ENCODE results near the gene MYPN.
"Not testable (repeated sequence)": the region's sequence is repeated elsewhere in the genome, so short reads cannot be mapped to it uniquely, and the experiment has no call there.

Gene MYPN

DNA sequence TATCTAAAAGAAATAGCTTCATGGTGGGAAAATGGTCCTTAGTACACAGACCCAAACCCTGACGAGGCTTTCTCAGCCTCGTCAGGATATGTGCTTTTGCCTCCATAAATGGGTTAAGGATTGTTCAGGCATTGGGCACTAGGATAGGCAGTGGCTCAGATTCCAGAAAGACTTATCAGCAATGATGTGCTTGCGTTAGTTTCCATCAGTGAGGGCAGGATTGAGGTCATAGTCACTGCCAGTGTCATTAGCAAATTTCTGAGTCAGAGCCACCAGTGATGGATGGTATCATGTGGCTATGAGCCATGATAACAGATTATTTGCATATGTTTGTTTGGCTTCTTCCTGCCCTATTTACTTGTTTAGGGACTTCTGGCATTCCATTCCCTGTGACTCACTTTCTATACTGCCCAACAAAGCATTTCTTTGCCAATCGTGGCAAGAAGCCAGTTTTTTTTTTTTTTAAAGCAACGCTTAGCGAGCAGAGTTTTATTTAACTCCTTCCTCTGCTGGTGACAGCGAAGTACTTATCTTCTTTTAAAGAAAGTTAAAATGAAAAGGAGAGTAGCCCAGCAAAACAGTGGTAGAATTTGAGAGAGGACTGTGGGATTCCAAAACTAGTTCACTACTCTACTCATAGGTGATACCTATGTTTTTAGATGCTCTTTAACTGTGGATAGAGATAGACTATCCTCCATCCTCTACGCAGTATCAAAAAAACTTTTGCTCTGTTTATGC is 44.4 kb downstream of the MYPN start:
- in situ Hi-C loops (cut with HindIII; ENCODE audit: low pct_ligation_motif_present, low pct_unique_long_range_greater_than_20kb, low sequenced_read_pairs) = no loop called here
- DNase-seq = peak; percentile 97

DNA sequence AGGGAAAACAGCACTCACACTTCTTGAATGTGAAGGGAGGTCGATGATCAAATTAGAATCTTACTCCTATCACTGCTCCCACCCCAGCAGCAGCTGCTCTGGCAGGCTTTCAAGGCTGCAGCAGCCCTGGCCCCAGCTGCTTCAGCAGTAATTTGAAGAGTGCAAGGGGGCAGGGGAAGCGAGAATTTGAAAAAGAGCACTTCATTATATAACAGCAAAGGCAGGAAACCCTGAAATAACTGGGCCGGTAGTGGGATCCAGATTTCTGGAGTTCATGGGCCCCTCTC is 44.9 kb downstream of the MYPN start:
- DNase-seq = peak; percentile 30
- in situ Hi-C loops (cut with HindIII; ENCODE audit: low pct_ligation_motif_present, low pct_unique_long_range_greater_than_20kb, low sequenced_read_pairs) = no loop called here

DNA sequence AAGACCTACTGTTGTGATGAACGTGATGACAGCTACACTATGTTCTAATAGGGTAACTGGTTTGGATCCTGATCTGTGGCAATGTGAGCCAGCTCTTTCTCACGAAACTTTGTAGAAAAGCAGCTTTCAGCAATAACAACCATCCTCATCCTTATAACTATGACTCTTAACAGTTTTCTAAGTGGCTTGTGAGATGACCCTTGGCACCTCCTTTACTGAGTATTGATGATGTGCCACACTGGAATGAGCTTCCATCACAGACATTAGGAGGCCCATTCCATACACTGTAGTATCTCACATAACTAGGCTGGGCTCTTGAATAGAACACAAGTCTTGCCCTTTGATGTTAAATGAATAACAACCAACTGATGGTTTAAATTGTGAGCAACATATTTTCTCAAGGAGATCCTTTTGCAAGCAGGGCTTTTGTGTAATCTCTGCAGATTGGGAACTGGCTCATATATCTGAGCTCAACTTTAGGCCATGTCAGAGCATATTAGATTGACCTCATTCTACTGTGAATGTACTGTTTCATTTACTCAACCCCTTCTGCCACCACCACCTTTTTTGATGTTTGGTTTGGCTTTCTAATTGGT is 46.4 kb downstream of the MYPN start:
- DNase-seq = no peak
- in situ Hi-C loops (cut with HindIII; ENCODE audit: low pct_ligation_motif_present, low pct_unique_long_range_greater_than_20kb, low sequenced_read_pairs) = no loop called here

DNA sequence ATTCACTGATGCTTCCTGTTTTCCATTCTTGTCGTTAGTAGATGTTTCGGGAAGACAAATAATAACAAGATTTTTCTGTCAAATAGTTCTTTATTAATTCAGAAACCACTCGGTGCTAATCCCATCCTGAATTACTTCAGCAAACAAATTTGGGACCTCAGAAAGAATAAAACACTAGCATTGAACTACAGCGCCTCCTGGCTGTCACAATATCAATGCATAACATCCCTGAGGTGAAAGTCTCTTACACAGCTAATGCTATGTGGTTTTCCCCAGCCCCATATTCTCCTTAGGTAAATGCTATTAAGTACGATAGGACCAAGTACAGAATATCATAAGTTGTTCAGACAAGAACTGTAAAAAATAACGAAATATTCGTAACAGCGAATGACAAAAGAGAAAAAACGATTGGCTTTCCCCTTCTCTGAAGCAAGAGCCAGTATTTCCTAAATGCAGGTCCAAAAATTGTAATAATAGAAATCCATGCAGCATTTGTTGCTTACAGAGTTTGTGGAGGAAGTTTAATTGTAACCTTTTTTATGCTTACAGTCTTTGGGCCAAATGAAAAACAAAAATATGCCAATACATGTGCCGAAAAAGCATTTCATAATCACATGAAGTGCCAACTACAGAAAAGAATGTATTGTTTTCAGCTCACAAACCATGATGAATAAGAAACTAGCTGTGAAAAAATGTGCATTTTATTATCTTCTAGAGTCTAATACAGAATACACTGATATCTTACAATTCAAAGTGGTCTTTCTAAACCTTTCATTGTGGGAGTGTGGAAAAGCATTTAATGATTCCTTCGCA is 47.3 kb downstream of the MYPN start:
- DNase-seq = peak; percentile 71
- in situ Hi-C loops (cut with HindIII; ENCODE audit: low pct_ligation_motif_present, low pct_unique_long_range_greater_than_20kb, low sequenced_read_pairs) = no loop called here

DNA sequence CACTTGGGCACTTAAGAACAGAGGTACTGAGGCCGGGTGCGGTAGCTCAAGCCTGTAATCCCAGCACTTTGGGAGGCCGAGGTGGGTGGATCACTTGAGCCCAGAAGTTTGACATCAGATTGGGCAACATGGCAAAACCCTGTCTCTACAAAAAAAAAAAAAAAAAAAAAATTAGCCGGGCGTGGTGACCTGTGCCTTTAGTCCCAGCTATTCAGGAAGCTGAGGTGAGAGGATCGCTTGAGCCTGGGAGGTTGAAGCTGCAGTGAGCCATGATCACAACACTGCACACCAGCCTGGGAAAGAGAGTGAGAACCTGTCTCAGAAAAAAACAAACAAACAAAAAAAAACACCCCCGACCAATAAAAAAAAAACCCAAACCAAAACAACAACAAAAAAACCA is 48.2 kb downstream of the MYPN start:
- in situ Hi-C loops (cut with HindIII; ENCODE audit: low pct_ligation_motif_present, low pct_unique_long_range_greater_than_20kb, low sequenced_read_pairs) = not testable (repeated sequence)

DNA sequence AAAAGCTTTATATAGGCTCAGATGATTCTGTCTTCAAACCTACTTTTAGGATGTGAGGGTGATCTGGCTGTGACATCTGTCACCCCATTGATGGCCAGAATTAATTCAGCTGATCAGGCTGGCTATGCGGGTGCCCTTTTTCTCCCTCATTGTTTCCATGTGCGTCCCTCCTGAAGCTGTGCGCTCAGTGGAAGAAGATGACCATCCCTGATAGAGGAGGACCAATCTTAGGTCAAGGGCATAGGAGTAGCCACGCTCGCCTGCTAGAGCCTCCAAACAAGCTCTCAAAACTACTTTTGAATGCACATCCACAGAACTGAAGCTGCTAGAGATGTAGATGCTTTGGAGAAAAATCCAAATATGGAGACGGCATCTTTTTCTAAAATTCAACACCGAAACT is 48.7 kb downstream of the MYPN start:
- no peak for DNase-seq
- in situ Hi-C loops (cut with HindIII; ENCODE audit: low pct_ligation_motif_present, low pct_unique_long_range_greater_than_20kb, low sequenced_read_pairs) = no loop called here

More for the DNA sequence above, 48.2 kb downstream of the MYPN start:
- DNase-seq = not testable (repeated sequence)

DNA sequence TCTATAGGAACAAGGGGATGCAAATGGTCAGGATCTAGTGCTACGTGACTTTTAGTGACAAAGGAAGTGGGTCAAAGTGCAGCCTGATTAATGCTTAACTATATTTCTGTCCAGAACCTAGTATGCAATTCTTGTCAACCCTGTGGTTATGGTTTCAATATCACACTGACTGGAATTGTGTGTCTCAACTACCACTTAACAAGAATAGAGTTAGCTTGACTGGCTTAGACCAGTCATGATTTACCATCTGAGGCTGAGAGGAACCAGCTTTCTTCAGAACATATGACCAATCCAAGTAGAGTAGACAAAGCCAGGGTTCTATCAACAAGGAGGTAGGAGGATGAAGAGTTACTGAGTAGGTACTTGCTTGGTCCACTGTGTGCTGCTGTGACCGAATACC is 54.4 kb downstream of the MYPN start:
- DNase-seq = no peak
- in situ Hi-C loops (cut with HindIII; ENCODE audit: low pct_ligation_motif_present, low pct_unique_long_range_greater_than_20kb, low sequenced_read_pairs) = no loop called here

DNA sequence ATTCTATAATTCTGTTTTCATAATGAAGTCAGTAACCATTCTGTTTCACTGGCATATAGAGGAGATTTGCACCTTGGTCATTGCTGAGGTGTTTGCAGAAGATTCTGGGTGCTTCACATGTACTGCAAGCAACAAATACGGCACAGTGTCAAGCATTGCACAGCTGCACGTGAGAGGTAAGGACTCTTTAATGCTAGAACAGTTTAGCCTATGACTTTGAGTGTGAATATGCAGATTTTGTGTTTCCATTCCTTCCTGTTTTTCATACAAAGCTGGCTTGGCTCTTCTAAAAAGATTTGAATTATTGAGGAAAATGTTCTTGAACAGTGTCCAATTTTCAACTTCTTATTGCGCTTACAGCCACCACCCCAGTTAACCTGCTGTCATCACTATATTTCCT is 56.4 kb downstream of the MYPN start:
- in situ Hi-C loops (cut with HindIII; ENCODE audit: low pct_ligation_motif_present, low pct_unique_long_range_greater_than_20kb, low sequenced_read_pairs) = no loop called here
- no peak for DNase-seq

DNA sequence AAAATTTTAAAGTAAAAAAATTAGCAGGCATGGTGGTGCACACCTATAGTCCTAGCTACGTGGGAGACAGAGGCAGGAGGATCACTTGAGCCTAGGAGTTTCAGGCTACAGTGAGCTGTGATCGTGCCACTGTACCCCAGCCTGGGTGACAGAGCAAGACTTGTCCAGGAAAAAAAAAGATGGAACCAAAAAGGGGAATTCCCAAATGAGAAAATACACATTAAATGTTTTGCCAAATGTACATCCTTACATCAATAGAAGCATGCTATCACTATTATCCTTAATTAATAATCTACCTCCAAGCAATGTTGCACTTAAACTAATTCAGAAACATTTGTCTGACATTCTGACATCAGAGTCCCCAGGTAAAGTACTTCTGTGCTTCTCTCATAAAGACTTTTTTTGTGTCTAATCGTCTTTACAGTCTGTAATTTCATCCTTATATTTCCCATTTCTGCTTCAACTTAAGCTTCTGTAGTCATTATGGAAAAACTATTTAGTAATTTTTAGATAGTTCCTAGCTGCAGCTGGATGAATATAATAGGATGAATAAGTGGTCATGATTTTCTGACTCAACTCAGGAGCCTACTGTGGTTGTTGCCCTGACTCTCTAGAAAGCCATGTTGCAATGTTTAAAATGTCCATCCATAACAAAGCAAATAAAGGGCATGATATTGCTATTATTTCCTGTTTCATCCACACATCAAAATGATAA is 57.7 kb downstream of the MYPN start:
- in situ Hi-C loops (cut with HindIII; ENCODE audit: low pct_ligation_motif_present, low pct_unique_long_range_greater_than_20kb, low sequenced_read_pairs) = no loop called here
- no peak for DNase-seq

DNA sequence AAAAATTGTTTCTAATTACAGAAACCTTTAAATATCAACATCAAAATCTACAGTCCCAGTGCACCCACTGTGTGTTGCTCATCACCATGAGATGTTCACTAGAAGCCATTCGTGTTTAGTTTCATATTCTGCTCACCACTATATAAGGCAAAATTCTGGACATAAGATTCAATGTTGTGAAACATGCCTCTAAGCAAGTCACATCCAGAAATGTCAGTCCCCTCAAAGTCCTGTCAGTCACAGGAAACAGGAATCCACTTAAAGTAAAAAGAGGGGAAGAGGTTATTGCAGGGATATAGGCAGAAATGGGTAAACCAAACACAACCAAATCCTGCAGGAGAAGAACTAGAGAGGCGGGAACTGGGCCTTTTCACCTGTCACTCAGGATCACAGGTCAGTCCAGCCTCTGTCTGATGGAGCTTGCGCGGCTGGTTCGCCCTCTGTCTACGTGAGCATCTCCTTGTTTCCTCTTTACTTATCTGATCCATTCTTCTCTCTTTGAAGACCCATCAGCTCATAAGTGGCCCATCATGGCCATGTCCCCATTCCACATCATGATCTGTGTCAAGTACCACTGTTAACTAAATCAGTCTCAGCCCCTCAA is 58.4 kb downstream of the MYPN start:
- in situ Hi-C loops (cut with HindIII; ENCODE audit: low pct_ligation_motif_present, low pct_unique_long_range_greater_than_20kb, low sequenced_read_pairs) = no loop called here
- DNase-seq = no peak

DNA sequence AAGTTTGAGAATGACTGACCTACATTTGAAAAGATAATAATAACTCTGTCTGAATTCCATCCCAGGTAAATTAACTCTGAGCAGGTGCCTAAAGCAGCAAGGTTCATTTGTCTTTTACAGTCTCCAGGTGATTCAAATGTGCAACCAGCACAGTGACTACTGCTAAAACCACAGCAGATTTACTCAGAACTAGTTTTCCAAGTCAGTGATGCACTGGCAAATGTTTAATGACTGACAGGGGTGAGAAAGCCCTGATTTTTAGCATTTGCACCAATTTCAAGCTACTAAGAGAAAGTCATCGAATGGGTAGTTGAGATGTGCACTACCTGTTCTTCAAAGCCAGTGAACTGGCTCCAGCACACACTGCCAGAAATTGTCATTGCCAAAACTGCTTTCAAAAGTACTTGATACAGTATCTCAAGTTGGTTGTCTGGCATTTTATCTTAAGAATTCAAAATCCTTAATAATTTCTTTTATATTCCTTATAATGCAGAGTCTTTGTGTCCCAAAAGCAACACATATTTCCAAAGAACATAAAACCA is 62.3 kb downstream of the MYPN start:
- DNase-seq = peak; percentile 74
- in situ Hi-C loops (cut with HindIII; ENCODE audit: low pct_ligation_motif_present, low pct_unique_long_range_greater_than_20kb, low sequenced_read_pairs) = no loop called here

DNA sequence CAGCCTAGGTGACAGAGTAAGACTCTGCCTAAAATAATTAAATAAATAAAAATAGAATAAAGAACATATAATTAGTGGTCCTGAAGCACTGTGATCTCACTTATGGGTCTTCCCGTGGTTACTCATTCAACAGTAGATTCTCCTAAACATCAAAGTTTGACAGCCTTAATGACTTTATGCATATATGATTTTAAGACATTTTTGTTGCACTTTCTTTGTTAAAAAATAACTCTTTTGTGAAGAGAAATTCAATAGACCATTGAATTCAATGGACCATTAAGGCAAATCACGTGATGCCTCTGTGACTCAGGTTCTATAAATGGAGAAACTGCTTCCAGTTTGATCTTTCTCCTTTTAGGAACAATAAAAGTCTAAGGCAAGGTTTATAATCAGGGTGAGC is 63.0 kb downstream of the MYPN start:
- in situ Hi-C loops (cut with HindIII; ENCODE audit: low pct_ligation_motif_present, low pct_unique_long_range_greater_than_20kb, low sequenced_read_pairs) = no loop called here
- peak; percentile 92 for DNase-seq

DNA sequence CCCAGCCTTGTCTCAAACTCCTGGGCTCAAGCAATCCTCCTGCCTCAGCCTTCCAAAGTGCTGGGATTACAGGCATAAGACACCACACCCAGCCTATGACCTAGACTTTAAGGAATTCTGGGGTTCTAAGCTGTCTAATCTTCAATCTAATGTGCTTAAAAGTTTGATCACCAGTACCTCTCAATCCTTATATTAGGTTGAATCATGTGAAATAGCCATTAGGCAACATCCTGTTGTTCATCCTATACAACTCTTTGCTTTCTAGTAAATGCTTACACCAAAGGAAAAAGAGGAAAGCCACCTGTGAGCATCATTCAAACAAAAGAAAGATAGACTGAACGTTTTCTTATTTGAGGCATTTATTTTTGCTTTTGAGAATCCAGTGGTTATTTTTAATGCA is 66.7 kb downstream of the MYPN start:
- in situ Hi-C loops (cut with HindIII; ENCODE audit: low pct_ligation_motif_present, low pct_unique_long_range_greater_than_20kb, low sequenced_read_pairs) = loop anchor here (25.0 kb wide), 1 partner anchor 114 kb away; no protein-coding TSS in a partner anchor
- no peak for DNase-seq

DNA sequence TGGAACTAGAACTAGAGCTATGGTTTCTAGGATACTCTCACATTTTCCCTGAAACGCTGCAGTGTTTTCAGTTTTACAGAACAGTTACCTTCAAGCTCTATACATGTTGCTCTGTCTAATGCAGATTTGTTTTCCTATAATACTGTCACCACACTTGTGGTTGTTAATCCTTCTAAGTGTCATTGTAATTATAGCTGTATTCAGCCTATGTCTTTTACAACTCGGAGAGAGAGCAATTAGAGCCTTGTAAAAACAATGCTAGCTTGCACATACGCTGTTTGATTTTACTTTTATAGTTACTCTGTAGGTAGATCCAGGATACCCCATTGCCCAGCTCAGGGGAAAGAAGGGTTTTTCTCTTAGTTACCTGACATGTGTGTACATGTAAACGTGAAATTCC is 67.5 kb downstream of the MYPN start:
- DNase-seq = no peak
- in situ Hi-C loops (cut with HindIII; ENCODE audit: low pct_ligation_motif_present, low pct_unique_long_range_greater_than_20kb, low sequenced_read_pairs) = loop anchor here (25.0 kb wide), 1 partner anchor 114 kb away; no protein-coding TSS in a partner anchor

DNA sequence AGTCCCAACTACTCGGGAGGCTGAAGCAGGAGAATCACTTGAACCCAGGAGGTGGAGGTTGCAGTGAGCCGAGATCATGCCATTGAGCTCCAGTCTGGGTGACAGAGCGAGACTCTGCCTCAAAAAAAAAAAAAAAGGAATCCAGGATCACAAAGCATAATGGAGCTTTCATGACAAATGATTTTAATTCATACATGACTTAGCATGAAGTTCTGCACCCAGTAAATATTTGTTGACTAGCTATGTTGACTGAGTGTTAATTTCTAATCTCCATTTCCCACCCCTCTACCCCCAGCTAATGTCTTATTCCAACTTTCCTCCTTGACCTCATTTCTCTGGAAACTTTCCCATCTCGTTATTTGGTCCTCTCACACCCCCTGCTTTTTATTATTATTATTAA is 69.3 kb downstream of the MYPN start:
- in situ Hi-C loops (cut with HindIII; ENCODE audit: low pct_ligation_motif_present, low pct_unique_long_range_greater_than_20kb, low sequenced_read_pairs) = loop anchor here (25.0 kb wide), 1 partner anchor 116 kb away; no protein-coding TSS in a partner anchor
- DNase-seq = no peak

DNA sequence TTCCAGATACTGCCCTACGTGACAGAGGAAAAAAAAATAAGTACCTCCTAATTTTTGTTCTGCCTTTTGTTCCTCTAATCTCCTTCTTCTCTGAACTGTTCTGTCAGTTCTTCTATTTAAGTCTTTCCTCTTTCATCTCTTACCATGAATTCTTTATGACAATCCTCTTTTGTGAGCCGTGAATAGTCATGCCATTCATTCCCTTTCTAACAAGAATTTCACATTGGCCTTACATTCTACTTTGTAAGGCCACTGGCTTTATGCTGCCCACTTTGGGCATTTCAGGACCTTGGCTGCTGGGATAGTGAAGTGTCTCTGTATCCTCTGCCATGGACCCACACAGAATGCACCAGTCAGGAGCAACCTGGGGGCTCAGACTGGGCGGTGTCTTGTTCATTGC is 69.7 kb downstream of the MYPN start:
- in situ Hi-C loops (cut with HindIII; ENCODE audit: low pct_ligation_motif_present, low pct_unique_long_range_greater_than_20kb, low sequenced_read_pairs) = loop anchor here (25.0 kb wide), 1 partner anchor 117 kb away; no protein-coding TSS in a partner anchor
- DNase-seq = no peak

DNA sequence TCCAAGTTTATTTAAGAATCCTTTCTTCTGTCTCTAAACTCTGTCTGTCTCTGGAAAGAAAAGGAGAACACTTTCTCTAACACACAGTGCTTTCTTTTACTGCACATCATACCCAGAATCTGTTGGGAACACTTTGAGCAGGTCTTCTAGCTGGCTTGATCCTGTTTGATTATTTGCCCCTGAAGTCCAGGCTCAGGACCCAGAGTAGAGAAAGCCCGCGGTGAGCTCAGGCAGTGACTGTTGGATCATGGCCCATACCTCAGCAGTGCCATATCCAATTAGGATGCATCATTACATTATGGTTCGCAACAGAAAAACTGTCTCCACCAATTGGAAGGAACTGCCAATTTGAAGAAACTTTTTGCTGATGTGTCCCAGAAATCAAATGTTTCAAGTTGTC is 71.2 kb downstream of the MYPN start:
- no peak for DNase-seq
- in situ Hi-C loops (cut with HindIII; ENCODE audit: low pct_ligation_motif_present, low pct_unique_long_range_greater_than_20kb, low sequenced_read_pairs) = loop anchor here (25.0 kb wide), 1 partner anchor 118 kb away; no protein-coding TSS in a partner anchor

DNA sequence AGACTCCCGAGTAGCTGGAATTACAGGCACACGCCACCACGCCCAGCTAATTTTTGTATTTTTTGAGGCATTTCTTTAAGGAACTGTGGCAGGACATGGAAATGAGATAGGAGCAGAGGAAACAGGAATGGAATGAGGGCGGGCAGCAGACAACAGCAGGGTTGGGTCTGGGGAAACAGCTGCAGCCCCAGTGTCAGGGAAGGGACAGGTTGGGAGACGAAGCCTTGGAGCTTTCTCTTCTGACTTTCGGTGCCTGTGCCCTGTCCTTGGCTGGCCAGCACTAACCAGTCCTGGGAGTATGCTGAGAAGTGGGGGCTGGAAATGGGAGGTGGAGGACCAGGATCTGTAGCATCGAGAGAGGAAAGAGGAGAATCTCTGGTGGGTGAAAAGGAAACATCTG is 75.3 kb downstream of the MYPN start:
- no peak for DNase-seq
- in situ Hi-C loops (cut with HindIII; ENCODE audit: low pct_ligation_motif_present, low pct_unique_long_range_greater_than_20kb, low sequenced_read_pairs) = loop anchor here (25.0 kb wide), 1 partner anchor 122 kb away; no protein-coding TSS in a partner anchor

All from ACHN (cell line).